B cell (primary cell): ENCODE measurements around the gene CDC40. TPM values are rescaled to one million over a fixed set of nuclear protein-coding genes. Genes with fewer than 3 reads are reported as not detected.

ENCODE experiments used
- ATAC-seq: fragments of 200-7000 bp; cut with Tn5 transposase; one replicate; pipeline ENCODE4 v1.10.0; 2021; ENCODE audit warnings: low read depth, mild to moderate bottlenecking, moderate number of reproducible peaks, moderate library complexity
- CTCF ChIA-PET: fragments of 350-600 bp; sonication (Branson Sonifier 250); formaldehyde crosslinking; loops from one replicate; lab custom pipeline; 2021; ENCODE audit warnings: antibody characterized with exemption, inconsistent platforms; lab: Charles Lee
- POLR2A ChIA-PET: fragments of 350-600 bp; sonication (Branson Sonifier 250); formaldehyde crosslinking; loops from one replicate; lab custom pipeline; 2021; ENCODE audit warnings: antibody characterized with exemption; lab: Charles Lee
- DNase-seq: peaks from one replicate; pipeline ENCODE4 v3.0.0; 2013
- H2AFZ ChIP-seq: 2 replicates; pipeline ENCODE4 v1.6.1; 2012; ENCODE audit warnings: mild to moderate bottlenecking, low read depth, low read length; ENCODE audit not compliant: insufficient read depth, poor library complexity, severe bottlenecking
- H3K27ac ChIP-seq, 2 donors: 1 replicate in 1 of 2; 2 replicates in 1 of 2; pipeline ENCODE4 v1.5.1; 2012 to 2013; ENCODE audit warnings: low read length in 2 of 2, mild to moderate bottlenecking in 2 of 2, moderate library complexity in 1 of 2
- H3K27me3 ChIP-seq, 4 experiments: fragments of 200-600 bp in 1 of 4; sonication (generic) in 1 of 4; replicated peaks in 1 of 4; 1 replicate in 2 of 4; 2 replicates in 2 of 4; pipeline versions ENCODE4 v1.6.1 to v1.7.0; 2013 to 2016; ENCODE audit warnings: low read length in 3 of 4, mild to moderate bottlenecking in 2 of 4, mixed read lengths in 1 of 4, moderate library complexity in 1 of 4; ENCODE audit not compliant: insufficient read depth in 4 of 4, control insufficient read depth in 3 of 4; ENCODE audit errors: control extremely low read depth in 1 of 4
- H3K36me3 ChIP-seq, 2 experiments: replicated peaks in 1 of 2; 1 replicate in 1 of 2; 2 replicates in 1 of 2; pipeline versions ENCODE4 v1.6.1 to v1.7.1; 2013; ENCODE audit warnings: low read length in 1 of 2; ENCODE audit not compliant: insufficient read depth in 2 of 2, control insufficient read depth in 1 of 2; ENCODE audit errors: control extremely low read depth in 1 of 2, extremely low read depth in 1 of 2
- H3K4me1 ChIP-seq, 2 donors: fragments of 200-600 bp in 1 of 2; sonication (generic) in 1 of 2; 1 replicate in 1 of 2; 2 replicates in 1 of 2; pipeline versions ENCODE4 v1.5.1 to v1.6.1; 2013 to 2017; ENCODE audit warnings: low read length in 2 of 2; ENCODE audit not compliant: control insufficient read depth in 2 of 2, insufficient read depth in 2 of 2
- H3K4me2 ChIP-seq: replicated peaks from 2 replicates; pipeline ENCODE3; 2012; ENCODE audit warnings: mild to moderate bottlenecking, low read depth, low read length; ENCODE audit not compliant: poor library complexity, severe bottlenecking
- H3K4me3 ChIP-seq, 5 experiments: fragments of 200-600 bp in 1 of 5; sonication (generic) in 1 of 5; 1 replicate in 3 of 5; 2 replicates in 2 of 5; pipeline versions ENCODE4 v1.5.1 to v1.7.0; 2011 to 2016; ENCODE audit warnings: low read length in 4 of 5, mild to moderate bottlenecking in 4 of 5, low read depth in 2 of 5, control low read depth in 1 of 5, moderate library complexity in 1 of 5; ENCODE audit not compliant: insufficient read depth in 1 of 5; ENCODE audit errors: control extremely low read depth in 1 of 5, extremely low read depth in 1 of 5
- H3K79me2 ChIP-seq: fragments of 200-600 bp; sonication (generic); one replicate; pipeline ENCODE4 v1.6.0; 2016; ENCODE audit warnings: low read length; ENCODE audit not compliant: control insufficient read depth, insufficient read depth
- H3K9ac ChIP-seq: fragments of 200-600 bp; sonication (generic); 2 replicates; pipeline ENCODE4 v1.6.1; 2017; ENCODE audit warnings: mild to moderate bottlenecking, low read length, moderate library complexity
- H3K9me3 ChIP-seq, 3 donors: one replicate each; pipeline versions ENCODE4 v1.6.1 to v1.7.1; 2013; ENCODE audit warnings: low read length in 2 of 3; ENCODE audit not compliant: control insufficient read depth in 2 of 3, insufficient read depth in 1 of 3; ENCODE audit errors: control extremely low read depth in 1 of 3
- H4K20me1 ChIP-seq: 2 replicates; pipeline ENCODE4 v1.6.0; 2012; ENCODE audit warnings: mild to moderate bottlenecking, low read length; ENCODE audit not compliant: insufficient read depth, control insufficient read depth, poor library complexity, severe bottlenecking
- H3K27ac Mint-ChIP-seq: one replicate; pipeline ENCODE4 v1.8.0; 2021; ENCODE audit warnings: mixed read lengths
- H3K27me3 Mint-ChIP-seq: one replicate; pipeline ENCODE4 v1.8.0; 2021; ENCODE audit warnings: mixed read lengths
- H3K4me1 Mint-ChIP-seq: one replicate; pipeline ENCODE4 v1.8.0; 2021; ENCODE audit warnings: mixed read lengths
- H3K4me3 Mint-ChIP-seq: one replicate; pipeline ENCODE4 v1.8.0; 2021; ENCODE audit warnings: mixed read lengths
- H3K9me3 Mint-ChIP-seq: one replicate; pipeline ENCODE4 v1.8.0; 2022; ENCODE audit warnings: mixed read lengths; ENCODE audit not compliant: insufficient read depth
- EZH2 ChIP-seq: IDR thresholded peaks from 2 replicates; pipeline ENCODE4 v1.6.1; 2012; ENCODE audit warnings: borderline replicate concordance, low read depth, mild to moderate bottlenecking, moderate library complexity, low read length; ENCODE audit not compliant: insufficient read depth, poor library complexity, severe bottlenecking
- WGBS: methylation state at CpG from one replicate; pipeline ENCODE4 v1.1.5; 2013; ENCODE audit warnings: missing lambda C conversion rate; ENCODE audit not compliant: insufficient coverage; 5-methylcytosine and 5-hydroxymethylcytosine counted together
- intact Hi-C: fragments of 100-400 bp; cut with micrococcal nuclease; formaldehyde crosslinking; loops from one replicate; pipeline ENCODE4 v1.10.0; 2022
- polyA plus RNA-seq: library from polyadenylated mRNA; depleted of rRNA; stranded (reverse); fragments of >200 nt; gene quantifications from 2 replicates; pipeline ENCODE4 v1.2.3, GENCODE V29; 2012
- total RNA-seq, 2 donors: library from RNA; stranded (reverse); fragments of 120-200 nt in 1 of 2; gene quantifications; 1 replicate in 1 of 2; 2 replicates in 1 of 2; pipeline versions ENCODE4 v1.2.3 to v1.2.4, GENCODE V29; 2013 to 2022
- TF ChIP-seq, protein P1 (sequence below): fragments of 200-600 bp; IDR thresholded peaks from one replicate; pipeline ENCODE4 v1.8.0; 2022; ENCODE audit warnings: antibody characterized with exemption, mild to moderate bottlenecking

CDC40 gene
- total and polyA plus RNA-seq, 2 donors (not counting 1 experiment from before 2014, with no cell fraction given) = 12.7 to 52.4 TPM

DNA sequence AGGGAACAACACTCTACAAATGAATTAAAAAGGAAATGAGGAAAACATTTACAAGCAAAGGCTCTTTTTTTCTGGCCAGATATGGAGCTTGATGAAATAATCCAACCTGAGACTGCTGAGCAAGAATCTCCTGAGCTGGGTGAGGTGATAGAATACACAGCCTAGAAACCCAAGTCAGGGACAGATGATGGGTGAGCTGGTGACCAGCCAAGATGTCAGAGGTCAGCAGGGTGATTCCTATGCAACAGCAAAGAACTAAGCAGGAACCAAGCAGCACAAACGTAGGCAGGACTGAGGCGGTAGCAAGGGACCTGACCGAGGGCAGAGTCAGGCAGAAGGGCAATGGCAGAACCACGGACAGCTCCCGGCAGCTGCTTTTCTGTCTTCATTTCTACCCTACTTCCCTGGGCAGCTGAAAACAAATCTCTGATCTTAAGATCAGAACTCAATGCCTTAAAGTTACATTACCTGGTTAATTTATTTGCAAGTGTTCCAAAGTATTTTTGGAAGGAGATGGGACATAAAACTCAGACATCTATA, 75.1 kb downstream of the CDC40 start:
- Histone ChIP-seq H3K4me2 (no peak overlapping the region), H3K27ac (no peak overlapping the region), H3K4me3 (no peak overlapping the region), H3K9me3 (peaks cover 0 to 16% (median 0%) of the 10 kb centered on the region in 3 donors), H3K36me3 (no peaks in the 10 kb centered on the region), H4K20me1 (no peaks in the 10 kb centered on the region), H3K4me1 (no peaks in the 10 kb centered on the region), H3K27me3 (peaks cover 0 to 9% (median 2%) of the 10 kb centered on the region in 4 experiments), H2AFZ (no peak overlapping the region), H3K9ac (no peak overlapping the region), H3K79me2 (no peaks in the 10 kb centered on the region)
- TF ChIP-seq, protein P1, sequence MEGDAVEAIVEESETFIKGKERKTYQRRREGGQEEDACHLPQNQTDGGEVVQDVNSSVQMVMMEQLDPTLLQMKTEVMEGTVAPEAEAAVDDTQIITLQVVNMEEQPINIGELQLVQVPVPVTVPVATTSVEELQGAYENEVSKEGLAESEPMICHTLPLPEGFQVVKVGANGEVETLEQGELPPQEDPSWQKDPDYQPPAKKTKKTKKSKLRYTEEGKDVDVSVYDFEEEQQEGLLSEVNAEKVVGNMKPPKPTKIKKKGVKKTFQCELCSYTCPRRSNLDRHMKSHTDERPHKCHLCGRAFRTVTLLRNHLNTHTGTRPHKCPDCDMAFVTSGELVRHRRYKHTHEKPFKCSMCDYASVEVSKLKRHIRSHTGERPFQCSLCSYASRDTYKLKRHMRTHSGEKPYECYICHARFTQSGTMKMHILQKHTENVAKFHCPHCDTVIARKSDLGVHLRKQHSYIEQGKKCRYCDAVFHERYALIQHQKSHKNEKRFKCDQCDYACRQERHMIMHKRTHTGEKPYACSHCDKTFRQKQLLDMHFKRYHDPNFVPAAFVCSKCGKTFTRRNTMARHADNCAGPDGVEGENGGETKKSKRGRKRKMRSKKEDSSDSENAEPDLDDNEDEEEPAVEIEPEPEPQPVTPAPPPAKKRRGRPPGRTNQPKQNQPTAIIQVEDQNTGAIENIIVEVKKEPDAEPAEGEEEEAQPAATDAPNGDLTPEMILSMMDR = no peak
- no peak for TF ChIP-seq EZH2
- DNase-seq (no peak), ATAC-seq (no peak)
- H3K9me3 Mint-ChIP-seq = peaks cover under 1% of the 10 kb centered on the region
- no peaks in the 10 kb centered on the region for H3K4me1 Mint-ChIP-seq
- ChIA-PET CTCF (no interaction called here), POLR2A (no interaction called here)
- peaks cover 15% of the 10 kb centered on the region for H3K27me3 Mint-ChIP-seq
- no peak overlapping the region for H3K27ac Mint-ChIP-seq
- intact Hi-C loops = no loop called here
- H3K4me3 Mint-ChIP-seq = no peak overlapping the region
- 74% methylated on average over 4 of the region's 5 CpGs for WGBS

DNA sequence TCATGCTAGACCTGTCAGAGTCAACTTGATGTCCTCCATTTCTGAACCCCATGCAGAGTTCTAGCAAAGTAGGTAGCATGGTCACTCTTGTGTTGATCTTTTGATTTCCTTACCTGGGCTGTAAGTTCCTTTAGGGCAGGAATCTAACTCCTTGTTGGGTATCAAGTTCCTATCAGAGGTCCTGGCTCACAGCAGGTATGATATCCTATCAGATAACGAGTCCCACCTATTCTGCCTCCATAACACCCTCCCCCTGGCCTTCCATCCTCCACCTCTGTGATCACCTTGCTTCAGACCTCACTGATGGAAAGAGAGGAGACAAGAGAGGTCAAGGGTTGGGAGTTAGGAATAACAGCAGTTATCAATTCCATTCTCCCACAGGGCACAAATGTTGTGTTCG, 76.1 kb downstream of the CDC40 start:
- Mint-ChIP-seq H3K4me1 (no peaks in the 10 kb centered on the region), H3K27me3 (peaks cover 16% of the 10 kb centered on the region), H3K4me3 (no peak overlapping the region), H3K9me3 (peaks cover 3% of the 10 kb centered on the region), H3K27ac (no peak overlapping the region)
- WGBS = 100% methylated on average over 1 of the region's 2 CpGs
- Histone ChIP-seq H3K4me2 (no peak overlapping the region), H3K9ac (no peak overlapping the region), H3K27me3 (peaks cover 0 to 9% (median 2%) of the 10 kb centered on the region in 4 experiments), H3K4me1 (no peaks in the 10 kb centered on the region), H3K27ac (no peak overlapping the region), H3K4me3 (no peak overlapping the region), H3K36me3 (no peaks in the 10 kb centered on the region), H4K20me1 (no peaks in the 10 kb centered on the region), H3K79me2 (no peaks in the 10 kb centered on the region), H3K9me3 (peaks cover 0 to 16% (median 0%) of the 10 kb centered on the region in 3 donors), H2AFZ (no peak overlapping the region)
- ATAC-seq (no peak), DNase-seq (no peak)
- intact Hi-C loops = no loop called here
- CTCF ChIA-PET = no interaction called here
- no peak for TF ChIP-seq EZH2
- TF ChIP-seq, protein P1 = no peak
- POLR2A ChIA-PET = no interaction called here
